Stomach (tissue), 19 donors: ENCODE results near the gene TRIM27. TPM values are rescaled to one million over a fixed set of nuclear protein-coding genes. Genes with fewer than 3 reads are reported as not detected.
"Not testable (repeated sequence)": the region's sequence is repeated elsewhere in the genome, so short reads cannot be mapped to it uniquely, and the experiment has no call there.

Experiments used
- DNase-seq, 2 donors: peaks; one replicate each; pipeline versions ENCODE4 v3.0.0 to v3.0.0-alpha.2; 2013 to 2019
- H3K27ac ChIP-seq, 5 donors: fragments of 200-600 bp in 4 of 5; sonication (generic) in 4 of 5; one replicate each; pipeline ENCODE4 v1.5.1; 2013 to 2019; ENCODE audit warnings: mild to moderate bottlenecking in 1 of 5, moderate library complexity in 1 of 5
- H3K27me3 ChIP-seq, 3 donors: fragments of 200-600 bp; sonication (generic); one replicate each; pipeline ENCODE4 v1.5.1; 2017 to 2019; ENCODE audit warnings: mixed run types in 1 of 3
- H3K36me3 ChIP-seq, 4 donors: fragments of 200-600 bp; sonication (generic); 1 replicate in 3 of 4; 2 replicates in 1 of 4; pipeline ENCODE4 v1.5.1; 2016 to 2019
- H3K4me1 ChIP-seq, 4 donors: fragments of 200-600 bp; sonication (generic); one replicate each; pipeline ENCODE4 v1.5.1; 2016 to 2019
- H3K4me3 ChIP-seq, 4 donors: fragments of 200-600 bp; sonication (generic) in 3 of 4; one replicate each; pipeline ENCODE4 v1.5.1; 2016 to 2019; ENCODE audit warnings: mild to moderate bottlenecking in 1 of 4
- H3K9me3 ChIP-seq, 4 donors: fragments of 200-600 bp; sonication (generic); one replicate each; pipeline ENCODE4 v1.5.1; 2016 to 2019
- EP300 ChIP-seq: sonication (generic); formaldehyde crosslinking; IDR thresholded peaks from one replicate; pipeline ENCODE4 v1.6.1; 2017; ENCODE audit warnings: antibody characterized with exemption
- POLR2A ChIP-seq, 4 donors: fragments of 450-650 bp; IDR thresholded peaks; one replicate each; pipeline ENCODE4 v1.6.1; 2016; ENCODE audit warnings: antibody characterized with exemption in 4 of 4, control low read depth in 2 of 4, mild to moderate bottlenecking in 1 of 4, moderate library complexity in 1 of 4
- POLR2AphosphoS5 ChIP-seq, 3 donors: sonication (generic); formaldehyde crosslinking; IDR thresholded peaks; one replicate each; pipeline ENCODE4 v1.6.1; 2016; ENCODE audit warnings: antibody characterized with exemption in 3 of 3
- WGBS, 5 donors: extraction: QIAGEN DNeasy Blood & Tissue Kit in 3 of 5; methylation state at CpG; one replicate each; pipeline versions ENCODE4 v1.1.5 to v1.1.7; 2013 to 2018; 5-methylcytosine and 5-hydroxymethylcytosine counted together
- intact Hi-C: fragments of 100-400 bp; cut with DNase I; formaldehyde crosslinking; loops from one replicate; pipeline ENCODE4 v1.15.1; 2023; ENCODE audit warnings: low total_unique reads
- long read RNA-seq, 10 donors: transcript quantifications; one replicate each; lab custom pipeline, GENCODE V29; 2026
- polyA plus RNA-seq, 3 donors: library from polyadenylated mRNA; stranded (reverse); fragments of 200-250 nt; gene quantifications; one replicate each; pipeline ENCODE4 v1.2.3, GENCODE V29; 2013
- total RNA-seq, 5 donors: library from RNA; depleted of rRNA; stranded (reverse); fragments of >200 nt; gene quantifications; one replicate each; pipeline versions ENCODE4 v1.1.0 to v1.2.3, GENCODE V29; 2014 to 2016
- TF ChIP-seq, protein P1 (sequence below), 7 experiments: fragments of 450-650 bp in 4 of 7; fragments of 200-600 bp in 3 of 7; sonication (generic) in 3 of 7; IDR thresholded peaks; one replicate each; pipeline ENCODE4 v1.5.1; 2016 to 2019; ENCODE audit warnings: antibody characterized with exemption in 7 of 7, control low read depth in 2 of 7, mild to moderate bottlenecking in 1 of 7
- donor health status: healthy with polysubstance abuse.
- donor health status: Bipolar disorder and iron deficiency.
- donor health status: healthy.

Gene TRIM27, protein sequence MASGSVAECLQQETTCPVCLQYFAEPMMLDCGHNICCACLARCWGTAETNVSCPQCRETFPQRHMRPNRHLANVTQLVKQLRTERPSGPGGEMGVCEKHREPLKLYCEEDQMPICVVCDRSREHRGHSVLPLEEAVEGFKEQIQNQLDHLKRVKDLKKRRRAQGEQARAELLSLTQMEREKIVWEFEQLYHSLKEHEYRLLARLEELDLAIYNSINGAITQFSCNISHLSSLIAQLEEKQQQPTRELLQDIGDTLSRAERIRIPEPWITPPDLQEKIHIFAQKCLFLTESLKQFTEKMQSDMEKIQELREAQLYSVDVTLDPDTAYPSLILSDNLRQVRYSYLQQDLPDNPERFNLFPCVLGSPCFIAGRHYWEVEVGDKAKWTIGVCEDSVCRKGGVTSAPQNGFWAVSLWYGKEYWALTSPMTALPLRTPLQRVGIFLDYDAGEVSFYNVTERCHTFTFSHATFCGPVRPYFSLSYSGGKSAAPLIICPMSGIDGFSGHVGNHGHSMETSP
- total RNA-seq: 100 to 1,000 TPM in 1 of 5 donors, 10 to 100 TPM in 4; 59.1 to 102 (median 77.7) TPM
- 10 to 100 TPM; 24.2 to 33.5 (median 31.6) TPM for polyA plus RNA-seq
- long read RNA-seq, donor 1, partial matches to known transcripts: 0 of 1 reads
- long read RNA-seq, donor 1, other reads (novel, unspliced or antisense): 0 of 1 reads
- long read RNA-seq, donor 2, partial matches to known transcripts: 0 of 4 reads
- long read RNA-seq, donor 2, other reads (novel, unspliced or antisense): 0 of 4 reads
- long read RNA-seq, donor 3, transcript TRIM27-202 (8 exons, 2,967 nt): major isoform, 9 of 9 reads
- long read RNA-seq, donor 3, partial matches to known transcripts: 0 of 9 reads
- long read RNA-seq, donor 3, other reads (novel, unspliced or antisense): 0 of 9 reads
- long read RNA-seq, donor 4: 0 reads
- long read RNA-seq, donor 5, full-length matches to known transcripts: 3 of 3 reads
- long read RNA-seq, donor 5, partial matches to known transcripts: 0 of 3 reads
- long read RNA-seq, donor 5, other reads (novel, unspliced or antisense): 0 of 3 reads
- long read RNA-seq, donor 6, full-length matches to known transcripts: 26 of 40 reads
- long read RNA-seq, donor 6, partial matches to known transcripts: 14 of 40 reads
- long read RNA-seq, donor 6, other reads (novel, unspliced or antisense): 0 of 40 reads
- long read RNA-seq, donor 7, transcript TRIM27-202 (8 exons, 2,967 nt): major isoform, 10 of 17 reads
- long read RNA-seq, donor 7, partial matches to known transcripts: 7 of 17 reads
- long read RNA-seq, donor 7, other reads (novel, unspliced or antisense): 0 of 17 reads
- long read RNA-seq, donor 8, full-length matches to known transcripts: 15 of 15 reads
- long read RNA-seq, donor 8, partial matches to known transcripts: 0 of 15 reads
- long read RNA-seq, donor 8, other reads (novel, unspliced or antisense): 0 of 15 reads
- long read RNA-seq, donor 9: 0 reads
- long read RNA-seq, donor 10, transcript TRIM27-202 (8 exons, 2,967 nt): major isoform, 6 of 6 reads
- long read RNA-seq, donor 10, partial matches to known transcripts: 0 of 6 reads
- long read RNA-seq, donor 10, other reads (novel, unspliced or antisense): 0 of 6 reads

DNA sequence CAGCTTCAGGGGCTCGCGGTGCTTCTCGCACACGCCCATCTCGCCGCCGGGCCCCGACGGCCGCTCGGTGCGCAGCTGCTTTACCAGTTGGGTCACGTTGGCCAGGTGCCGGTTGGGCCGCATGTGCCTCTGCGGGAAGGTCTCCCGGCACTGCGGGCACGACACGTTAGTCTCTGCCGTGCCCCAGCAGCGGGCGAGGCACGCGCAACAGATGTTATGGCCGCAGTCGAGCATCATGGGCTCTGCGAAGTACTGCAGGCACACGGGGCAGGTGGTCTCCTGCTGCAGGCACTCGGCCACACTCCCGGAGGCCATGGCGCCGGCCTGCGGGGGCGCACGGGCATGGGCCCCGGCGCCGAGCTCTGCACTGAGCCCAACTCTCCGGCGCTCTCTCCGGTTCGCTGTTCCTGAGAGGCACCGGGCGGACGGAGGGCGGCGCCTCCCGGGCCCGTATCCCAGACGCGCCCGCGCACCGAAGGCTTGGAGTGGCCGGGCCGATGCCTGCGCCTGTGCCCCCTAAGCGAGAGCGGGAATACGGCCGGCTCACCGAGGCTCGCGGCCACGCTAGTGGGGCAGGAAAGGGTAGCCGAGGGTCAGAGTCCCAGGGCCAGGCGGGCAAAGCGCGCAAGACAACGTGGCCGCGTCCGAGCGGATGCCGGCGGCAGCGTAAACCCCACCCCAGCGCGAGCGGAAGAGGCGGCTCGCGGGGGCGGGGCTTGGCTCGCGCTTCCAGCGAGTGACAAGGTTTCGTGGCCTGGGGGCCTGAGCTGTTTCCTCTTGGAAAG, at the start of gene TRIM27:
TRIM27 (minus strand) TSS at position 668 of the 785 bp plus-strand sequence; CDS start at position 315, 353 bp downstream.
- WGBS, 5 donors: 0 to 1% (median 0%) methylated on average over 16 to 89 of the region's 89 CpGs
- Histone ChIP-seq H3K36me3 (peaks cover 25 to 33% (median 33%) of the 10 kb centered on the region in 4 donors), H3K4me3 (peak within 1 kb of the TSS; percentile 72 to 89 (median 88)), H3K27ac (peak within 1 kb of the TSS; percentile 86 to 98 (median 92)), H3K9me3 (no peaks in the 10 kb centered on the region), H3K4me1 (peaks cover 14 to 51% (median 35%) of the 10 kb centered on the region in 4 donors), H3K27me3 (no peaks in the 10 kb centered on the region)
- DNase-seq: peak; percentile 92 to 97
- intact Hi-C loops: no loop called here
- TF ChIP-seq EP300: no peak
- TF ChIP-seq POLR2A (IDR thresholded peaks at IDR 0.05): peak in 2 of 4 donors; percentile 41 to 83
- TF ChIP-seq, protein P1, sequence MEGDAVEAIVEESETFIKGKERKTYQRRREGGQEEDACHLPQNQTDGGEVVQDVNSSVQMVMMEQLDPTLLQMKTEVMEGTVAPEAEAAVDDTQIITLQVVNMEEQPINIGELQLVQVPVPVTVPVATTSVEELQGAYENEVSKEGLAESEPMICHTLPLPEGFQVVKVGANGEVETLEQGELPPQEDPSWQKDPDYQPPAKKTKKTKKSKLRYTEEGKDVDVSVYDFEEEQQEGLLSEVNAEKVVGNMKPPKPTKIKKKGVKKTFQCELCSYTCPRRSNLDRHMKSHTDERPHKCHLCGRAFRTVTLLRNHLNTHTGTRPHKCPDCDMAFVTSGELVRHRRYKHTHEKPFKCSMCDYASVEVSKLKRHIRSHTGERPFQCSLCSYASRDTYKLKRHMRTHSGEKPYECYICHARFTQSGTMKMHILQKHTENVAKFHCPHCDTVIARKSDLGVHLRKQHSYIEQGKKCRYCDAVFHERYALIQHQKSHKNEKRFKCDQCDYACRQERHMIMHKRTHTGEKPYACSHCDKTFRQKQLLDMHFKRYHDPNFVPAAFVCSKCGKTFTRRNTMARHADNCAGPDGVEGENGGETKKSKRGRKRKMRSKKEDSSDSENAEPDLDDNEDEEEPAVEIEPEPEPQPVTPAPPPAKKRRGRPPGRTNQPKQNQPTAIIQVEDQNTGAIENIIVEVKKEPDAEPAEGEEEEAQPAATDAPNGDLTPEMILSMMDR (IDR thresholded peaks at IDR 0.05): peak in 2 of 7 experiments; percentile 11 to 15
- peak; percentile 76 to 99 (median 97) for TF ChIP-seq POLR2AphosphoS5 (IDR thresholded peaks at IDR 0.05)

- H3K4me3 ChIP-seq, intact Hi-C loops, H3K4me1 ChIP-seq, H3K27ac ChIP-seq, H3K36me3 ChIP-seq, H3K27me3 ChIP-seq, DNase-seq: not testable (repeated sequence)
- WGBS, 5 donors: 87 to 92% (median 89%) methylated on average over 21 of the region's 21 CpGs
- H3K9me3 ChIP-seq: peaks cover 0 to 20% (median 13%) of the 10 kb centered on the region in 4 donors
Measured at GRCh38 chr6:28970056-28970455, 46.3 kb upstream of the TRIM27 start.

GRCh38 chr6:28969129-28969528, 45.3 kb upstream of the TRIM27 start:
- Histone ChIP-seq H3K36me3 (no peaks in the 10 kb centered on the region), H3K27ac (no peak overlapping the region), H3K4me1 (no peaks in the 10 kb centered on the region), H3K27me3 (peaks cover 0 to 7% (median 0%) of the 10 kb centered on the region in 3 donors), H3K9me3 (peaks cover 0 to 20% (median 13%) of the 10 kb centered on the region in 4 donors), H3K4me3 (no peak overlapping the region)
- 64 to 84% (median 73%) methylated on average over 12 to 15 of the region's 15 CpGs for WGBS, 5 donors
- DNase-seq: no peak
- intact Hi-C loops: no loop called here
- TF ChIP-seq POLR2A (IDR thresholded peaks at IDR 0.05) (no peak), POLR2AphosphoS5 (IDR thresholded peaks at IDR 0.05) (no peak), EP300 (no peak)
- TF ChIP-seq, protein P1 (IDR thresholded peaks at IDR 0.05): no peak

- DNase-seq: no peak
- intact Hi-C loops: no loop called here
- Histone ChIP-seq H3K36me3 (no peaks in the 10 kb centered on the region), H3K4me1 (no peaks in the 10 kb centered on the region), H3K27ac (no peak overlapping the region), H3K4me3 (no peak overlapping the region), H3K27me3 (peaks cover 0 to 4% (median 0%) of the 10 kb centered on the region in 3 donors), H3K9me3 (peaks cover 0 to 20% (median 13%) of the 10 kb centered on the region in 4 donors)
- TF ChIP-seq, protein P1 (IDR thresholded peaks at IDR 0.05): no peak
- TF ChIP-seq POLR2AphosphoS5 (IDR thresholded peaks at IDR 0.05) (no peak), POLR2A (IDR thresholded peaks at IDR 0.05) (no peak), EP300 (no peak)
- 76 to 87% (median 84%) methylated on average over 4 of the region's 4 CpGs for WGBS, 5 donors
Measured at GRCh38 chr6:28968476-28968875, 44.7 kb upstream of the TRIM27 start.
